Raji (cell line): ENCODE measurements around the gene STAP2.

Experiments
- POLR2A ChIP-seq: IDR thresholded peaks from 2 replicates; pipeline ENCODE4 v1.6.1; 2011; ENCODE audit warnings: low read depth, low read length, control low read depth; ENCODE audit not compliant: insufficient read depth

STAP2 gene

DNA sequence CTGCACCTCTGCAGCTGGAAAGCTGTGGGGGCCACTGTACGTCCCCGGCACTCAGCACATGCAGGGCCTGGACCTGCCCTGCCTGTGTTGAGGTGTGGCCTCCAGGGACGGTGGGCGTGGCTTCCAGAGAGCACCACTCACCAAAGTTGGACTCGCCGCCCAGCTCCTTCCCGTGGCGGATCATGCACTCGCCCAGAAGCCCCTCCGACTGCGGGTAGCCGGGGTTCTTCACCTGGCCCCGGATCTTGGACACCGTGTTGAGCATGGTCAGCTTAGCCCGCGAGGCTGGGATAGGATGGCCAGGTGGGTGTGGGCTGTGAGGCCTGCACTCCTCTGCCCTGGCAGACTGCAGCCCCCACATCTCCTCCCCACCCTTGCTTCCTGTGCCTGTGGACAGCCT lies 26.7 kb upstream of the STAP2 start:
- TF ChIP-seq POLR2A = no peak

- TF ChIP-seq POLR2A = no peak
These were observed 25.1 kb upstream of the STAP2 start for GRCh38 chr19:4363571-4364304.

- no peak for TF ChIP-seq POLR2A
These were observed 24.4 kb upstream of the STAP2 start for GRCh38 chr19:4362831-4363545.

DNA sequence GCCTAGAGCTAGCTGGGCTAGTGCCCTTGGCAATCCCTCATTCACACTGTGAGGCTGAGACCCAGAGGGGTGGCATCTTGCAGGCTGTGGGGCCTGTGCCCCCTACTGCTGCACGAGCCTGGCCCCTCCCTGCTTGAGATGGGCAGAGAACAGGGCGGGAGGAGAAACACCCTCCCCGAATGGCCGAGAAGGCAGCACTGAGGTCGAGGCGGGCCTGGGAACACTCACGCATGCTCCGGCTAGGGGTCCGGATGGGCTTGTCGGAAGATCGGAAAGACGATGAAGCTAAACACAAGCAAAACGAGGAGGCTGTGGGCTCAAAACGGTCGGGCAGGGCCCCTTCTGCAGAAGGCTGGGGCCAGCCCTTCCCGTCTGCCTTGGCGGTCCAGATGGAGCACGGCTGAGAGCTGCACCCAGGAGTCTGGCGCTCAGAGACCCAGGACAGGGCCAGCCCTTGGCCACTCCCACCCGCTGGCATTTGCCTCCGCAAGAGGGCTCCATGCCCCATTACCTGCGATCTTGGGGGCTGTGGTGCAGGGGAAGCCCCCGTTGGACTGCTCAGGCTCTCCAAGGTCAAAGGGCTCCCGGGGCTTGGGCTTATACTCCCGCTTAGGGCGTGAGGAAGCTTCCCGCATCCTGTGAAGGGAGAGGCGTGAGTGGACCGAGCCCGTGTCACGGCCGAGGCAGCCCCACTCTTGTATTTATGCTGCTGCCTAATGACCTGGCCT lies 23.6 kb upstream of the STAP2 start:
- no peak for TF ChIP-seq POLR2A

DNA sequence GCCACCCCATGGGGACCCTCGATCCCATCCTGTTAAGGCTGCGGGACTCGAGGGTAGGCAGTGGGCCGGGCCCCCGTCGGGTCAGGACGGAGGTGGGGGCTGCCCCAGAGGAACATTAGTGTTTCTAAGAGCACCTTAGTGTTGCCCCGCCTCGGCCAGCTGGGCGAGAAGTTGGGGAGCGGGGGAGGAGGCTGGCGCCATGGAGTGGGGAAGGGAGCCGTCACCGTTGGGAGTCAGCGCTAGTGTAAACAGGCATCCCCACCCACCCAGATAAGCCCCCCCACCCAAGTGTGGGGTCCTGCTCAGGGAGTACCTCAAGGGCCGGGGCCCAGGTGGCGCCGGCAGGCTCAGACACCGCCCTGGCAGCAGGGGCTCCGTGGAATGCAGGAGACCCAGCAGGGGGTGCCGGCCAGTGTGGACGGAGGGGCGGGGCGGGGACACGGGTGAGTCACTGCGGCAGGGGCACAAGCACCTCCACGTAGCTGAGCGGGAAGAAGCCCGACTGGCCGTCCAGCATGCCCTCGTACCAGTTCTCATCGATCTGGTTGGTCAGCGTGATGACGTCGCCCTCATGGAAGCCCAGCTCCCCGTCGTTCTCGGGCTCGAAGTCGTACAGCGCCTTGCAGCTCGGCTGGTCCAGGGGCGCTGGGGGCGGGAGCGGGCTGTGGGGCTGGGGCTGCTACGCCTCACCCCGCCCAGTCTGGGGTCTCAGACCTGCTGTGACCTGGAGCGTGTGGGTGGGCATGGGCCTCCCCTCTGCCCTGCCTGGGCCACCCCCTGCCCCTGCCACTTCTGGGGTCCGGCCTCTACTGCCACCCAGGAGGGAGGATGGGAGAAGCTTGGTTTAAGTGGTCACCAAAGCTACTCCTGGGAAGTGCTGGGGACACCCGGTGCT lies 22.8 kb upstream of the STAP2 start:
- TF ChIP-seq POLR2A = no peak

DNA sequence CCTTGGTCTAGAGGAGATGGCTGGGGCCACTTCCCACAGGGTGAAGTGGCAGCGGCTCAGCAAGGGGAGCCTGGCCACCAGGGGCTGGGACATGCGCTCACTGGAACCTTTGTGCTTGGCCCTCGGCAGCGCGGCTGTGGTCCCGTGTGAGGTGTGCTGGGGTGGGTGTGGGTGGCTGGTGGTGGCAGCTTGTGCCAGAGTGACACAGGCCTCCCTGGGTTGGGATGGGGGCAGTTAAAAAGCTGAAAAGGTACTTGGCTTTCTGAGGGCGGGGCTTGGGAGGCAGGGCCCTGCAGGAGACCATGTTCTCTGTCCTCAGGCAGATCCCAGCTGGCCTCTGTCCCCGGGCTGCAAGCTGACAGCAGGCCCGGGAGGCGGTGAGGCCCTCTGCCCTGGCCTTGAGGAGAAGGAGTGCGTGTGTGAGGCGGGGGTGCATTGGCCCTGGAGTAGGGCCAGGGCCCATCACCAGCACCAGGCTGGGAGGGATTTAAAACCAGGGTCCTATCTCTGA lies 22.1 kb upstream of the STAP2 start:
- no peak for TF ChIP-seq POLR2A

DNA sequence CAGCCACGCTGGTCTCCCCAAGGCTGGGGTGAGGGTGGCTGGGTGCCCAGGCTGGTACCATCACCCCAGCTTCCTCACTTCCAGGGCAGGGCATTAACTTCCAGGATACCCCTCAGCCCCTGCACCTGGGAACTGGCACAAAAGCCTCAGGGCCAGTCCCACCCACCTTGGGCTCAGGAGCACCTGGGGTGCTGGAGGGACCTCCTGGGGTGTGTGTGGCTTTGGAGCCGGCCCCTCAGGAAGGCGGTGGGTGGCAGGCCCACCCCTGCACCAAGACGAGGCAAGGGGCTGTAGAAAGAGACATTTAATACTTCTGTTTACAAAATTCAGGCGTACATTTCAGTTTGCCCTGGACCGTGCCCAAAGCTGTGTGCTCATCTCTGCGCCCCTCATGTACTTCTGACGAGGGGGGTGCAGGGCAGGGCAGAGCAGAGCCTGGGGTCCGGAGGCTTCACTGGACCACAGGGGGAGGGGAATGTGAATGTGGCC lies 21.5 kb upstream of the STAP2 start:
- TF ChIP-seq POLR2A = no peak

- TF ChIP-seq POLR2A = no peak
These were observed 21.0 kb upstream of the STAP2 start for GRCh38 chr19:4359627-4360000.

DNA sequence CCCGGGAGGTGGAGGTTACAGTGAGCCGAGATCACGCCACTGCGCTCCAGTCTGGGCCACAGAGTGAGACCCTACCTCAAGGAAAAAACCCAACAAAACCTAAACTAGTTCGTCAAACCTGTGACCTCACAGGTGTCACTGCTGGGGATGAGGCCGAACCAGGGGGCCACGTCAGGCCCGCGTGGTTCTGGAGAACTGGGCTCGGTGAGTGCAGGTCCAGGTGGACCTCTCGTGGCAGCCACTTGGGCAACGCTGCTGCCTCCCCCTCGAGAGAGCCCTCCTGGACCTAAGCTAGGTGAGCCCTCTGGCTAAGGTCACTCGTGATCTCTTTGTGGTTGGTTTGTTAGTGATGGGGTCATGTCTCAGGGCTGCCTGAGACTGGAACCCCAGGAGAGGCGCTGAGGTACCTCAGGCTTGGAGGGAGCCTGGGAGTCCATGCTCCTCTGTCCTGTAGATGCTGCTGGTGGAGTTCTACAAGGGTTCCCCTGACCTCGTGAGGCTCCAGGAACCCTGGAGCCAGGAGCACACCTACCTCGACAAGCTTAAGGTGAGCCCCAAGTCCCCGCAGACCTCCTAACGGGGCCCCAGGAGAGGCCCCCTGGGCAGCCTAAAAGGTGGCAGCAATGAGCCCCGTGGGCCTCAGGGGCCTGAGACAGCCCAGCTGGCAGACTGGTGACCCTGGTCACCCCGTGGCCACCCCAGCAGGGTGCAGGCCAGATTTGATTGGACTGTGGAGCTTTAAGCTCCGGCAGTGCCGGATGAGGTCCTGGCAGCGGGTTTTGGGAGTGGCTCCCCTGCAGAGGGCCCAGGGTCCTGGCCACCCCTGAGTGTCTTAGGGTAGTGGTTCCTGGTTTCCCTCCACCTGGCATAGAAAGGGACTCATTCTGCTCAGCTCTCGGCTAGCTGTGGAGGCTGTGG lies 20.3 kb upstream of the STAP2 start:
- no peak for TF ChIP-seq POLR2A

GRCh38 chr19:4357921-4358326 lies 19.3 kb upstream of the STAP2 start:
- TF ChIP-seq POLR2A = no peak

DNA sequence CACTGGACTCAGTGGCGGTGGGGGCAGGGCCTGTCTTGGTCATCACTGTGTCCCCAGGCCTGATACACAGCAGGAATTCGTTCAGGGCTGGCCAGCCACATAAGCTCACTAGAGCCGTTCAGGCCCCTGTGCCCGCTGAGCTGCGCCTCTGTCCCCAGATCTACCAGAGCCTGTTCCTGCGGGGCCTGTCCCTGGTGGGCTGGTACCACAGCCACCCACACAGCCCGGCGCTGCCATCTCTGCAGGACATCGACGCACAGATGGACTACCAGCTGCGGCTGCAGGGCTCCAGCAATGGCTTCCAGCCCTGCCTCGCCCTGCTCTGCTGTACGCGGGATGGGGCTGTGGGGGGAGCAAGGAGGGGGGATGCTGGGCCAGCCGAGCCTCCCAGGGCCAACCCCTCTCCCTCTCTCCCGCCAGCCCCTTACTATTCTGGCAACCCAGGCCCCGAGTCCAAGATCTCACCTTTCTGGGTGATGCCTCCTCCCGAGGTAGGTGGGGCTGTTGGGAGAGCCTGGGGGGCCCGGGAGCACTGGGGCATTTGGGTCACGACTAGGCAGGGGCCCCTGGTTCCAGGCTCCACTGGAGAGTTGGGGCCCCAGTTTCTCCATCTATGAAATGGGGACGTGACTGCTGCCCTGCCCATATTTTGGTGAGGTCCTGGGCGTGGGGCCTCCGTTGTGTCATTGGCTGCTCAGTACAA lies 18.6 kb upstream of the STAP2 start:
- no peak for TF ChIP-seq POLR2A

DNA sequence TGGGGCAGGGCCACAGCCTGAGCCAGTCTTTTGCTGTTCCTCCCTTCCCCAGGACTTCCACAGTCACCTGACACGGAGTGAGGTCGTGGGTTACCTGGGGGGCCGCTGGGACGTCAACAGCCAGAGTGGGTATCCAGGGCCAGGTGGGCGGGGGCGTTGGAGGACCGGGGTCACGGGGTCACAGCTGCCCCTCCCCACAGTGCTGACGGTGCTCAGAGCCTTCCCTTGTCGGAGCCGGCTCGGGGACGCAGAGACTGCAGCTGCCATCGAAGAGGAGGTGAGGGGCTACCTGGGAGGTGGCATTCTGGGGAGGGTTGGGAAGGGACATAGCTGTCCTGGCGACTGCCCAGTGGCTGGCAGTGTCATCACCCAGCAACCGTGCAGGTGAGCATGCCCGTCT lies 16.3 kb upstream of the STAP2 start:
- TF ChIP-seq POLR2A = no peak

GRCh38 chr19:4354282-4354681 lies 15.7 kb upstream of the STAP2 start:
- TF ChIP-seq POLR2A = no peak
